HL-60 (cell line): ENCODE measurements around the gene RNF224.

ENCODE experiments used
- DNase-seq, 2 experiments: peaks; one replicate each; pipeline ENCODE4 v3.0.0-alpha.2; 2010 to 2020; ENCODE audit warnings: low read depth in 1 of 2, low spot score in 1 of 2
- H3K27ac ChIP-seq: fragments of 250-450 bp; sonication (Bioruptor Pico); replicated peaks from 2 replicates; pipeline ENCODE4 v1.5.1; 2020; ENCODE audit warnings: mild to moderate bottlenecking, moderate library complexity
- H3K27me3 ChIP-seq: fragments of 250-450 bp; sonication (Bioruptor Pico); 2 replicates; pipeline ENCODE4 v1.5.1; 2021; ENCODE audit warnings: mild to moderate bottlenecking, moderate library complexity; ENCODE audit not compliant: insufficient read depth, poor library complexity, severe bottlenecking
- H3K4me3 ChIP-seq: replicated peaks from 2 replicates; pipeline ENCODE4 v1.5.1; 2011; ENCODE audit warnings: mild to moderate bottlenecking, control low read depth, low read length; ENCODE audit not compliant: insufficient read depth
- GABPA ChIP-seq: IDR thresholded peaks from 2 replicates; pipeline ENCODE4 v1.6.1; 2012; ENCODE audit warnings: low read depth
- POLR2AphosphoS5 ChIP-seq: IDR thresholded peaks from 2 replicates; pipeline ENCODE4 v1.6.1; 2012; ENCODE audit warnings: low read depth
- SPI1 ChIP-seq: IDR thresholded peaks from 2 replicates; pipeline ENCODE4 v1.6.1; 2012; ENCODE audit warnings: low read depth, mild to moderate bottlenecking, borderline replicate concordance
- TF ChIP-seq, protein P1 (sequence below): IDR thresholded peaks from 2 replicates; pipeline ENCODE4 v1.6.1; 2012; ENCODE audit warnings: low read depth; ENCODE audit not compliant: insufficient replicate concordance
- TF ChIP-seq, protein P2 (sequence below): IDR thresholded peaks from one replicate; pipeline ENCODE4 v1.5.1; 2011; ENCODE audit warnings: low read length, control low read depth, inconsistent platforms; ENCODE audit not compliant: insufficient read depth

Gene RNF224

DNA sequence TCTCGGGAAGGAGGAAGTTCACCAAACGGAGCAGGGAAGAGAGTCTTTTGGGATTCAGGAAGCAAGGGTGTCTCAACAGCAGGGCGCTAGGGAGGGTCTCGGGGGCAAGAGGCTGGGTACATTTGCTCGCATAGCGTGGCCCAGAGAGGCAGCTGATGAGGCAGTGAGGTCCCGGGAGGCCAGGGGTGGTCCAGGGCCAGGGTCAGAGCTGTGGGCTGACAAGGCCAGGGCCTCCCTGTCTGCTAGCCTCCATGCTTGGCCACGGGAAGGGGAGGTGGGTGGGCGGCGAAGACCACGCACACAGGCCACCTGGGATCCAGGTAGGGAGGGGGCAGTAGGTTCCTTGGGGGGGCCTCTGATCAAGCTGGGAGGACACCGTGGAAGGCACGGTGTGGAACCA lies 15.8 kb upstream of the RNF224 start:
- DNase-seq, result no peak
- no peak overlapping the region for H3K27ac ChIP-seq
- no peak overlapping the region for H3K4me3 ChIP-seq
- H3K27me3 ChIP-seq, result no peaks in the 10 kb centered on the region
- TF ChIP-seq, protein P1, sequence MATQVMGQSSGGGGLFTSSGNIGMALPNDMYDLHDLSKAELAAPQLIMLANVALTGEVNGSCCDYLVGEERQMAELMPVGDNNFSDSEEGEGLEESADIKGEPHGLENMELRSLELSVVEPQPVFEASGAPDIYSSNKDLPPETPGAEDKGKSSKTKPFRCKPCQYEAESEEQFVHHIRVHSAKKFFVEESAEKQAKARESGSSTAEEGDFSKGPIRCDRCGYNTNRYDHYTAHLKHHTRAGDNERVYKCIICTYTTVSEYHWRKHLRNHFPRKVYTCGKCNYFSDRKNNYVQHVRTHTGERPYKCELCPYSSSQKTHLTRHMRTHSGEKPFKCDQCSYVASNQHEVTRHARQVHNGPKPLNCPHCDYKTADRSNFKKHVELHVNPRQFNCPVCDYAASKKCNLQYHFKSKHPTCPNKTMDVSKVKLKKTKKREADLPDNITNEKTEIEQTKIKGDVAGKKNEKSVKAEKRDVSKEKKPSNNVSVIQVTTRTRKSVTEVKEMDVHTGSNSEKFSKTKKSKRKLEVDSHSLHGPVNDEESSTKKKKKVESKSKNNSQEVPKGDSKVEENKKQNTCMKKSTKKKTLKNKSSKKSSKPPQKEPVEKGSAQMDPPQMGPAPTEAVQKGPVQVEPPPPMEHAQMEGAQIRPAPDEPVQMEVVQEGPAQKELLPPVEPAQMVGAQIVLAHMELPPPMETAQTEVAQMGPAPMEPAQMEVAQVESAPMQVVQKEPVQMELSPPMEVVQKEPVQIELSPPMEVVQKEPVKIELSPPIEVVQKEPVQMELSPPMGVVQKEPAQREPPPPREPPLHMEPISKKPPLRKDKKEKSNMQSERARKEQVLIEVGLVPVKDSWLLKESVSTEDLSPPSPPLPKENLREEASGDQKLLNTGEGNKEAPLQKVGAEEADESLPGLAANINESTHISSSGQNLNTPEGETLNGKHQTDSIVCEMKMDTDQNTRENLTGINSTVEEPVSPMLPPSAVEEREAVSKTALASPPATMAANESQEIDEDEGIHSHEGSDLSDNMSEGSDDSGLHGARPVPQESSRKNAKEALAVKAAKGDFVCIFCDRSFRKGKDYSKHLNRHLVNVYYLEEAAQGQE, result no peak
- peak; percentile 63 for TF ChIP-seq POLR2AphosphoS5

DNA sequence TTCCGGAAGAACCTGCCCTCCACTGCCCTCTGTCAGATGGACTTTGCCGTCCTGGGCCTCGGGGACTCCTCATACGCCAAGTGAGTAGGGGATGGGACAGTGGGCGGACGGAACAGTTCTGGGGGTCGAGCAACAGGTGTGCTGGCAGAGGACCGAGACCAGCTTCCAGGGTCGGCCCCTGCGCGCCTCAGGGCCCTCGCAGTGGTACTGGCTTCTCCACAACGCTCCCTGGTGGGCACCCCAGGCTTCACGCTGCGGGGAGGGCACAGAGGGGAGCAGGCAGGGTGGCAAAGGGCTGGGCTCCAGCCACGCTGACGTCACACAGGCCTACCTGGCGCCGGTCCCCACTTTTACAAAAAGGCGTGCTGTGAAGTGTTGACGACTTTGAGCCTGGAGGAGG lies 14.8 kb upstream of the RNF224 start:
- Histone ChIP-seq H3K27me3 (no peaks in the 10 kb centered on the region), H3K27ac (no peak overlapping the region), H3K4me3 (no peak overlapping the region)
- no peak for DNase-seq
- TF ChIP-seq, protein P1, result no peak
- TF ChIP-seq POLR2AphosphoS5 (no peak), GABPA (no peak), SPI1 (no peak)
- TF ChIP-seq, protein P2, sequence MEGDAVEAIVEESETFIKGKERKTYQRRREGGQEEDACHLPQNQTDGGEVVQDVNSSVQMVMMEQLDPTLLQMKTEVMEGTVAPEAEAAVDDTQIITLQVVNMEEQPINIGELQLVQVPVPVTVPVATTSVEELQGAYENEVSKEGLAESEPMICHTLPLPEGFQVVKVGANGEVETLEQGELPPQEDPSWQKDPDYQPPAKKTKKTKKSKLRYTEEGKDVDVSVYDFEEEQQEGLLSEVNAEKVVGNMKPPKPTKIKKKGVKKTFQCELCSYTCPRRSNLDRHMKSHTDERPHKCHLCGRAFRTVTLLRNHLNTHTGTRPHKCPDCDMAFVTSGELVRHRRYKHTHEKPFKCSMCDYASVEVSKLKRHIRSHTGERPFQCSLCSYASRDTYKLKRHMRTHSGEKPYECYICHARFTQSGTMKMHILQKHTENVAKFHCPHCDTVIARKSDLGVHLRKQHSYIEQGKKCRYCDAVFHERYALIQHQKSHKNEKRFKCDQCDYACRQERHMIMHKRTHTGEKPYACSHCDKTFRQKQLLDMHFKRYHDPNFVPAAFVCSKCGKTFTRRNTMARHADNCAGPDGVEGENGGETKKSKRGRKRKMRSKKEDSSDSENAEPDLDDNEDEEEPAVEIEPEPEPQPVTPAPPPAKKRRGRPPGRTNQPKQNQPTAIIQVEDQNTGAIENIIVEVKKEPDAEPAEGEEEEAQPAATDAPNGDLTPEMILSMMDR, result no peak

DNA sequence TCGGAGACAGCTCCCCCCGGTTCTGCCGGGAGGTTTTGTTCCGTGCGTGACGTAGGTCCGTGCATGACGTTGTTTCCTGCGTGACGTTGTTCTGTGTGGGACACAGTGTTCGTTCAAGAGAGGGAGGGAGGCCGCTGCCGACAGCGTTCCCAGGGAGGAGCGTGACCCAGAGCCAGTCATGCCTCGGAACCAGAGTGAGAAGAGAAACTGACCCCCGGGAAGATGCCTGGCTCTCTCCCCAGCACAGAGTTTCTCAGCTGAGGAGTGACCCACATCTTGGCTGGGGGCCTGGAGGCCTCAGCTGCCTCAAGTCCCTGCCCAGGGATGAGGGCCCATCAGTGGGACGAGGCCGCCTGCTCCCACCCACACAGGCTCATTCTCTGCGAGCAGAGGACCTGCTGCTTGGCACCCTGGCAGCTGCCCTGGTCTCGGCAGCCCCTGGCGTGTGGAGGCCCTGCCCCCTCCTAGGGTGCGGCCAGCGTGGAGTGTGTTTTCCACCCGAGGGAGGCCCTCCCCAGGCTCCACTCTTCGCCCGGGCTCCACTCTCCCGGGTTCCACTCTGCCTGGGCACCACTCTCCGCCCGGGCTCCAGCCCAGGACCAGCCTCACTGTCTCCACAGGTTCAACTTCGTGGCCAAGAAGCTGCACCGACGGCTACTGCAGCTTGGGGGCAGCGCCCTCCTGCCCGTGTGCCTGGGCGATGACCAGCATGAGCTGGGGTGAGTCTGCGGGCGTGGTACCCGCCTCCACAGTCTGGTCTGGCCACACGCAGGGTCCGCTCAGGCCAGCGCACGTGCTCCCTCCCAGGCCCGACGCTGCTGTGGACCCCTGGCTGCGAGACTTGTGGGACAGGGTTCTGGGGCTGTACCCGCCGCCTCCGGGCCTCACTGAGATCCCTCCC lies 13.9 kb upstream of the RNF224 start:
- Histone ChIP-seq H3K27me3 (no peaks in the 10 kb centered on the region), H3K4me3 (no peak overlapping the region), H3K27ac (no peak overlapping the region)
- no peak for TF ChIP-seq POLR2AphosphoS5
- TF ChIP-seq, protein P2, result peak; percentile 8
- DNase-seq, result no peak

DNA sequence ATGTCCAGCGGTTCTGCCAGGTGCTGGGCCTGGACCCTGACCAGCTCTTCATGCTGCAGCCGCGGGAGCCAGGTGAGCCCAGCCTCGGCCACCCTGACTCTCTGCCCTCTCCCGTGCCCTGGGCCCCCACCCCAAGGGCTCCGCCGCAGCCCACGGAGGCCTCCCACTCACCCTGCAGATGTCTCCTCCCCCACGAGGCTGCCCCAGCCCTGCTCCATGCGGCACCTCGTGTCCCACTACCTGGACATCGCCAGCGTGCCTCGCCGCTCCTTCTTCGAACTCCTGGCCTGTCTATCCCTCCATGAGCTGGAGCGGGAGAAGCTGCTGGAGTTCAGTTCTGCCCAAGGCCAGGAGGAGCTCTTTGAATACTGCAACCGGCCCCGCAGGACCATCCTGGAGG lies 12.7 kb upstream of the RNF224 start:
- DNase-seq, result no peak
- Histone ChIP-seq H3K27ac (no peak overlapping the region), H3K4me3 (no peak overlapping the region), H3K27me3 (no peaks in the 10 kb centered on the region)
- no peak for TF ChIP-seq GABPA
- 0 out of 2 replicates have a peak, but pooled peaks have one; percentile 5 for TF ChIP-seq POLR2AphosphoS5
